Measurements from ENCODE around the gene PPIF.

The PPIF gene

DNA sequence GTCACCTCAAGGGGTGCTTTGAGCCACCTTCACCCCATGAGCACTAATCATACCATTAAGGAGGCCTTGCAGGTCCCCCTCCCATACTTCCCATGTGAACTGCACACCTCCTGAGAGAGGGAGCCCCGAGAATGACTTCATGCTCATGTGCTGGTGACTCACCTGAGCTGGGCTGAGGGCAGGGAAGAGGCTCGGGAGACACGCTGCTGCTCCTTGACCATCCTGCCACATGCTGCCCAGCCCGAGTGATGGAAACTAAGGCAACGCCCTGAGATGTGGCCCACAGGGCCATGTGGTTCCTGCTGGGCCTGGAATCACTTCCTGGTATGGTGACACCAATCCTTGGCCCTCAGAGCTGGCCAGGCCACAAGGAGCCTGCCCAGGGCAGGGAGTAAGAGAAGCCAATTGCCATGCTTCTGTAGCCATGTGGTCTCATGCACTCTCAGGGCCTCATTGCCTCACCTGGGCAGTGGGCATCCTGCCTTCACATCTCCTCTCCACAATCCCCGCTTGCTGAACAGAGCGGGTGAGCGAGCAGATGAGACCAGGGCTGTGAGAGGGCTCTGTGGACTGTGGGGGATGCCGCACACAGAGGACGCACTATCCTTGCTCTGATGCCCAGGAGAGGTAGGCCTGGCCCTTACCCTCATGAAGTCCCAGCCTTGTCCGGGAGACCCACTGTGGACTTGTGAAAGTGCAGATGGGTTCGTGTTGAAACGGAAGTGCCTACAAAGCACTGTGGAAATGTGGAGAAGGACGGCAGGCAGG is 18.3 kb upstream of the PPIF start:
- Histone ChIP-seq H3K36me3 (ENCODE audit: control insufficient read depth, low read length) (no peaks in the 10 kb centered on the region), H3K9me3 (ENCODE audit: control insufficient read depth, insufficient read depth, low read length) (no peaks in the 10 kb centered on the region), H3K4me3 (ENCODE audit: low read length) (no peak overlapping the region), H3K27ac (ENCODE audit: low read depth, low read length) (no peak overlapping the region), H3K9me2 (replicated peaks; ENCODE audit: control insufficient read depth, low read length) (no peaks in the 10 kb centered on the region), H3K4me1 (ENCODE audit: control insufficient read depth, low read length) (0 out of 2 replicates have a peak, but pooled peaks cover 5% of the 10 kb centered on the region), H3F3A (ENCODE audit: control insufficient read depth, insufficient read depth) (no peaks in the 10 kb centered on the region), H3K79me2 (ENCODE audit: control insufficient read depth, low read length) (no peaks in the 10 kb centered on the region), H3K4me2 (ENCODE audit: low read length) (no peak overlapping the region), H3K27me3 (ENCODE audit: control insufficient read depth, low read length) (peaks cover 17% of the 10 kb centered on the region), H4K20me1 (ENCODE audit: control insufficient read depth, insufficient read depth, low read depth, low read length) (no peaks in the 10 kb centered on the region)
- TF ChIP-seq EZH2phosphoT487 (IDR thresholded peaks at IDR 0.05; ENCODE audit: borderline replicate concordance, low read length) = no peak
- TF ChIP-seq, protein P1, sequence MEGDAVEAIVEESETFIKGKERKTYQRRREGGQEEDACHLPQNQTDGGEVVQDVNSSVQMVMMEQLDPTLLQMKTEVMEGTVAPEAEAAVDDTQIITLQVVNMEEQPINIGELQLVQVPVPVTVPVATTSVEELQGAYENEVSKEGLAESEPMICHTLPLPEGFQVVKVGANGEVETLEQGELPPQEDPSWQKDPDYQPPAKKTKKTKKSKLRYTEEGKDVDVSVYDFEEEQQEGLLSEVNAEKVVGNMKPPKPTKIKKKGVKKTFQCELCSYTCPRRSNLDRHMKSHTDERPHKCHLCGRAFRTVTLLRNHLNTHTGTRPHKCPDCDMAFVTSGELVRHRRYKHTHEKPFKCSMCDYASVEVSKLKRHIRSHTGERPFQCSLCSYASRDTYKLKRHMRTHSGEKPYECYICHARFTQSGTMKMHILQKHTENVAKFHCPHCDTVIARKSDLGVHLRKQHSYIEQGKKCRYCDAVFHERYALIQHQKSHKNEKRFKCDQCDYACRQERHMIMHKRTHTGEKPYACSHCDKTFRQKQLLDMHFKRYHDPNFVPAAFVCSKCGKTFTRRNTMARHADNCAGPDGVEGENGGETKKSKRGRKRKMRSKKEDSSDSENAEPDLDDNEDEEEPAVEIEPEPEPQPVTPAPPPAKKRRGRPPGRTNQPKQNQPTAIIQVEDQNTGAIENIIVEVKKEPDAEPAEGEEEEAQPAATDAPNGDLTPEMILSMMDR (IDR thresholded peaks at IDR 0.05; ENCODE audit: low read depth, low read length, poor library complexity, severe bottlenecking) = no peak

DNA sequence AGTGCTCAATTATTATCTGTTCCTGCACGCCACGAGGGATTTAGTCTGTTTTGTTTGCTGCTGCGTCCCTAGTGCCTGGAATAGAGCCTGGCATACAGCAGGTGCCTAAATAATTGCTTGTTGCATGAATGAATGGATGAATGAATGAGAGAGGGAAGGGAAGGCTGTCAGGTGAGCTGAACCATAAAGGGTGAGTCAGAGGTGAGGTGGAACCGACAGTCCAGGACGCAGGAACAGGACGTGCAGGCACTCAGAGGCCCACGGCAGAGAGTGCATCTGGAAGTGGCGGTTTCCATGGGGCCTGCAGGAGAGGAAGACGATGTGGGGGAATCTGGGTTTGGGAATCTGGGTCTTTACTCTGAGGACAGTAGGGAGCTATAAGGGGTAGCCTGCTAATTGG is 17.7 kb upstream of the PPIF start:
- no peak overlapping the region for H3K4me3 ChIP-seq (ENCODE audit: low read length)
- peaks cover 14% of the 10 kb centered on the region for H3K27me3 ChIP-seq (ENCODE audit: control insufficient read depth, low read length)
- H3K4me2 ChIP-seq (ENCODE audit: low read length) = no peak overlapping the region
- no peaks in the 10 kb centered on the region for H3F3A ChIP-seq (ENCODE audit: control insufficient read depth, insufficient read depth)
- no peaks in the 10 kb centered on the region for H3K36me3 ChIP-seq (ENCODE audit: control insufficient read depth, low read length)
- no peaks in the 10 kb centered on the region for H3K9me3 ChIP-seq (ENCODE audit: control insufficient read depth, insufficient read depth, low read length)
- no peaks in the 10 kb centered on the region for H3K9me2 ChIP-seq (replicated peaks; ENCODE audit: control insufficient read depth, low read length)
- H3K79me2 ChIP-seq (ENCODE audit: control insufficient read depth, low read length) = no peaks in the 10 kb centered on the region
- H3K27ac ChIP-seq (ENCODE audit: low read depth, low read length) = no peak overlapping the region
- no peak for TF ChIP-seq EZH2phosphoT487 (IDR thresholded peaks at IDR 0.05; ENCODE audit: borderline replicate concordance, low read length)
- TF ChIP-seq, protein P1 (IDR thresholded peaks at IDR 0.05; ENCODE audit: low read depth, low read length, poor library complexity, severe bottlenecking) = no peak
- H3K4me1 ChIP-seq (ENCODE audit: control insufficient read depth, low read length) = 0 out of 2 replicates have a peak, but pooled peaks cover 5% of the 10 kb centered on the region
- no peaks in the 10 kb centered on the region for H4K20me1 ChIP-seq (ENCODE audit: control insufficient read depth, insufficient read depth, low read depth, low read length)

DNA sequence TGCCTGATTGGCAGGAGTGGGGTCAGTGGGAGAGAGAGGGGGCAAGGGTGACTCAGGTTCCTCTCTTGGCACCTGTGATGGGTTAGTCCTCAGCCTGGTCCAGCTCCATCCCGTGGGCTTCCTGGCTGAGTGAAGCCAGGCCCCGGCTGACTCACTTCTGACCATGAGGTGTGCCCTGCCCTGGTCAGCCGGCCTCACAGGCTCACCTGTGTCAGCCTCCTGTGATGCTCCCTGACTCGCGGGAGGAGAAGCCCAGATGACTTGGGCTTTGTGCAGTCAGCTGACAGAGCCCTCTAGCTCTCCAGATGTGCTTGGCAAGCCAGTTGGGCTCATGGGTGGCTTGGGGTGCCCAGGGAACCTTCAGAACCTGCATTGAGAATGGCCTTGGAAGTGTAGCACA is 16.0 kb upstream of the PPIF start:
- no peaks in the 10 kb centered on the region for H3K36me3 ChIP-seq (ENCODE audit: control insufficient read depth, low read length)
- no peak overlapping the region for H3K4me2 ChIP-seq (ENCODE audit: low read length)
- no peak overlapping the region for H3K4me3 ChIP-seq (ENCODE audit: low read length)
- no peaks in the 10 kb centered on the region for H3K9me3 ChIP-seq (ENCODE audit: control insufficient read depth, insufficient read depth, low read length)
- H3K79me2 ChIP-seq (ENCODE audit: control insufficient read depth, low read length) = no peaks in the 10 kb centered on the region
- TF ChIP-seq, protein P1 (IDR thresholded peaks at IDR 0.05; ENCODE audit: low read depth, low read length, poor library complexity, severe bottlenecking) = no peak
- TF ChIP-seq EZH2phosphoT487 (IDR thresholded peaks at IDR 0.05; ENCODE audit: borderline replicate concordance, low read length) = no peak
- no peak overlapping the region for H3K27ac ChIP-seq (ENCODE audit: low read depth, low read length)
- H4K20me1 ChIP-seq (ENCODE audit: control insufficient read depth, insufficient read depth, low read depth, low read length) = no peaks in the 10 kb centered on the region
- H3K4me1 ChIP-seq (ENCODE audit: control insufficient read depth, low read length) = 0 out of 2 replicates have a peak, but pooled peaks cover 5% of the 10 kb centered on the region
- H3K9me2 ChIP-seq (replicated peaks; ENCODE audit: control insufficient read depth, low read length) = no peaks in the 10 kb centered on the region
- no peaks in the 10 kb centered on the region for H3F3A ChIP-seq (ENCODE audit: control insufficient read depth, insufficient read depth)
- H3K27me3 ChIP-seq (ENCODE audit: control insufficient read depth, low read length) = peaks cover 14% of the 10 kb centered on the region
